KOPT-K1 (cell line): ENCODE data around the gene MARCHF9.

Experiments used
- H3K27ac ChIP-seq: fragments of 200-600 bp; sonication (generic); 2 replicates; pipeline ENCODE4 v1.5.1; 2016; ENCODE audit warnings: antibody characterized with exemption, mild to moderate bottlenecking, low read depth, low read length; ENCODE audit not compliant: poor library complexity, severe bottlenecking
- H3K36me3 ChIP-seq: fragments of 200-600 bp; sonication (generic); 2 replicates; pipeline ENCODE4 v1.5.1; 2017; ENCODE audit warnings: antibody characterized with exemption, mild to moderate bottlenecking, low read length, moderate library complexity; ENCODE audit not compliant: insufficient read depth
- H3K9me3 ChIP-seq: fragments of 200-600 bp; sonication (generic); 2 replicates; pipeline ENCODE4 v1.5.1; 2017; ENCODE audit warnings: antibody characterized with exemption, low read length, mild to moderate bottlenecking; ENCODE audit not compliant: insufficient read depth, poor library complexity, severe bottlenecking

The MARCHF9 gene

DNA sequence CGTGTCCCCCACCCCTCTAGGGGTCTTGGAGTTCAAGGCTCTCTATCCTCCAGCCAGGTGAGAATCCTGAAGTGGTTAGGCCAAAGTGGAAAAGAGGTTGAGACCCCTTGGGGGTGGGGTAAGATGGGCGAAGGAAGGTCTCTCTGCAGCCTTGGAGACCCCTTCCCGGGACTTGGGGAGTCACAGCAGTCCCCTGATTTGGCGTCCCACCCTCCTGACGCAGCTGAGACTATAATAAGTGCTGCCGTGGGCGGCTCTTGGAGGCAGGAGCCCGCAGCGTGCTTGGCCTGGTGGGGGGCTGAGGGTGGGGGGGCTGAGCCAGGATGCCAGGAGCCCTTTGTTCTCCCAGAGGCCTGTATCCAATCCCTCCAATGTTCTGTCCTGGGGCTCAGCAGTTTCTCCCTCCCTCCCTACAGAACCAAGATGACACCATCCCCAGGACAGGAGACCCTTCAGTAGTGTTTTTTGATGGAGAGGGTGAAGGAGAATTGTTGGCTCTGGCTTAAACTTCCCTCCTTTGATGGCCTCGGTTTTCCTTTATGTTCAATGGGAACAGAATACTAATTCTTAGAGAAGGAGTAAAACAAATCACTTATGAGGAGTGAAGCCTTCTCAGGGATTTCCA, 14.9 kb upstream of the MARCHF9 start:
- Histone ChIP-seq H3K27ac (peak overlapping the region; percentile 80), H3K36me3 (peaks cover 38% of the 10 kb centered on the region), H3K9me3 (no peaks in the 10 kb centered on the region)

DNA sequence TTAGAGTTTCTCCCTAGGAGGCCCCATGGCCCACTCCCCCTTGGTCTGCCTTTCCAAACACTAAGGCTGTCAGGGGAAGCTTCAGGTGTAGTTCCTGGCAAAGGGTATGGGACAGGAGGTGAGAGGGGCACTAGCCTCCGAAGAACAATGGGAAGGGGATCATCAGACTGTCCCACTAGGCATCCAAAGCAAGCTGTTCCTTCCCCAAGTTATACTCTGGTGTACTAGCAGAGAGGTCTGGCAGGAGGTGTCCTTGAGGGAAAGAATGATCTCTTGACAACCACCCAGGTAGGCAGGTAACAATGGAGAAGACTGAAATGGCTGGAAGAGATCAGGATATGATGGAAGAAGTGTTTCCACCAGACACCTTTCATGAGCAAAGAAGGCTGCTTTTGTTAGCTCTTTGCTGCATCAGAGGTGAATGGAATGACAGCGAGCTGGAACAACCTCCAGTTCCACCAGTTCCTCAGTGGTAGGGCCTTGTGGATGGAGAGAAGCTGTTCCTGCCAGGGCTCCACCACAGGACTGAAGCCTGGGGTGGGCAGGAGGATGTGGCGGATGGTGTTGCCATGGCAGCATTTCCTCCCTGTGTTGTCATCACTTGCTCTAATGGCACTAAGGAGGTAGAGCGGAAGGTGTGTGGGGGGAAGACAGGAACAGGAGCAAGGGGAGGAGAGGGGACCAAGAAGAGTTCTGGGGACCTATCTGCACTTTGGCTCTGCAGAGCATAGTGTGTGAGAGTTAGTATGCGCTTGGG, 14.1 kb upstream of the MARCHF9 start:
- H3K27ac ChIP-seq: peak overlapping the region; percentile 80
- no peaks in the 10 kb centered on the region for H3K9me3 ChIP-seq

DNA sequence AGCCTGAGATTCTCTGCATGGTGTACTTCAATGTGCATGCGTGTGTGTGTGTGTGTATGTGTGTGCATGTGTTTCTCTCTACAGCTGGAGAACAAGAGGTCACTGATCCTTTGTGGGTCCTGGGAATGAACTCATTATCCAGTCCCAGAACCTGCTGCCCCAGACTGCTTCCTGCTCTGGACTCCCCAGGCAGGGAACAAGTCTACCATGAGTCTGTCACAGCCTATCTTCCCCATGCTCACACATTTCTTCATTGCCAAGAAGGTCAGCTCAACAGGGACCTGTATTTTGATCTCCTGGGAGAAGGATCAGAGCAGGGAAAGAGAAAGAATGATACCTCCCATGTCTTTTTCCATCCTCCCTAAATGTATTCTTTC, 13.5 kb upstream of the MARCHF9 start:
- Histone ChIP-seq H3K27ac (peak overlapping the region; percentile 80), H3K36me3 (peaks cover 35% of the 10 kb centered on the region), H3K9me3 (no peaks in the 10 kb centered on the region)

More for the DNA sequence above, 14.1 kb upstream of the MARCHF9 start:
- H3K36me3 ChIP-seq: peaks cover 34% of the 10 kb centered on the region

DNA sequence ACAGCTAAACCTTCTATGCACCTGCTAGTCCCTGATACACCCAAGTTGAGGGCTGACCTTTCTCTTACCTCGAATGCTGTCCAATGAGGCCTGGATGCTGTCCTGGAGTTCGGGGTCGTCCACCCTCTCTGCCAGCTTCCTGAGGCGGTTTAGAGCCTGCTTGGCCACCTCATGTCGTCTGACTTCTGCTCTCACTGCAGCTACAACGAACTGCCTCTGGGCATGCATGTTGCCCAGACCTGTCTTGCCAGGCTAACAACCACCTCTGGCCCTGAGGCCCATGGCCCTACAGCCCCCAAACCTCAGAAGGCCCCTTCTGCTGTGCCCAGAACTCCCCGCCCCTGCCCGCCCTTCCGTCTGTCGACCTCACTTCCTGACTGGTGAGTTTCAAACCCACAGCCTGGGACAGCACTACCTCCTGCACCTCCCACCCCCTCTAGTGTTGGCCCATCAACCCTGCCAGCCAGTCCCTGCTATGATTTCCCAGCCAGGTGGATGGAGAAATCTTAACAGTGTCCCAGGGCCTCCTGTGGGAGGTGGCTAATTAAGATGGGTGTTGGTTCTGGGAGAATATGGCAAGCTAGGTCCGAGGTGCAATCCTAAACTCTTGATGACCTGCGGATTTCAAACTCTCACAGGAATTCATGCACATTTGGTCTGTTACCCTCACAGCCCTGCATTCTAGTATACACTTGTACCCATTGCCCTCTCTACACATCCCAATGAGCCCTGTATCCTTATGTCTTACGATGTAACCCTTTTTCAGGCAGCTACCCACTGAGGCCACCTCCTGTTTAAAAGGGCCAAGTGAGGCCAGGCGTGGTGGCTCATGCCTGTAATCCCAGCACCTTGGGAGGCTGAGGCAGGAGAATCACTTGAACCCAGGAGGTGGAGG, 12.8 kb upstream of the MARCHF9 start:
- Histone ChIP-seq H3K9me3 (no peaks in the 10 kb centered on the region), H3K36me3 (peaks cover 35% of the 10 kb centered on the region), H3K27ac (peak overlapping the region; percentile 80)

DNA sequence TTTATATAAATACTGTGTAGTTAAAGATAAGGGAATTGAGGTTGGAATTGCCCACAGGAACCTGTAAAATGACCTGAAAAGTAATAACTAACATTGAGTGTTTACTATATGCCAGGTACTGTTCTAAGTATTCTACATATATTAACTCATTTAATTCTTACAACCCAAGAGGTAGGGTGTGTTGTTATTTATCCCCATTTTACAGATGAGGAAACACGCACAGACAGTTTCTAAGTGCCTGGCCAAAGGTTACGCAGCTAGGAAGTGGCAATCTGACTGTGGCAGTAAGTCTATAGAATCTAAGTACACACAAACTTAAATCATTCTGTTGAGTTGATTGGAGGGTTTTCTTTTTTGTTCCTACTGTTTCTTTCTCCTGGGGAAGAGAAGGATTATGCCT, 11.1 kb upstream of the MARCHF9 start:
- H3K27ac ChIP-seq: no peak overlapping the region
- no peaks in the 10 kb centered on the region for H3K9me3 ChIP-seq
- H3K36me3 ChIP-seq: peaks cover 47% of the 10 kb centered on the region

DNA sequence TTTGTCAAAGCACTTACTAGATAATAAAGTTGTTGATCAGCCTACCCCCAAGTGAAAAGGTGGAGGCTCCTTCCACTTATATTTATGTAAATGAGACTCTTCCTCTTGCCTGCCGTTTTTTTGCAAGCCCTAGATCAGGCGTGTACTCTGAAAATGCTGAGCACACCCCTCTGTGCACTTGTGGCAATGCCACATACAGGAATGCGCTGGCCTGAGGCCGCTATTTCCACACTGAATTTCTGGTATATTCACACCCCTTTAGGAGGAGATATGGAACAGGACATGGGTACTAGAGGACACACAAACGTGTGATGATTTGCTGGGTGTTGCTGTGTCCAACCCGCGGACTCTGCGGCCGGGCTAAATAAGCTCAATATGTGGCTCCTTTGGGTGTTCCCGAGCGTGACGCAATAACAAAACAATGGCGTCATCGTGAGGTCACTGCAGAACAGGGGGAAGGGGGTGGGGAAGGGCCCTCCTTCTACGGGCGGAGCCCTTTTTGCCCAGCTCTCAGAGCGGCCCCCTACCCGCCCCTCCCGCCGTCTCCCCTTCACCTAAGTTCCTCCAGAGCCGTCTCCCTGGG, 10.6 kb upstream of the MARCHF9 start:
- peak overlapping the region; percentile 78 for H3K27ac ChIP-seq
- peaks cover 47% of the 10 kb centered on the region for H3K36me3 ChIP-seq
- no peaks in the 10 kb centered on the region for H3K9me3 ChIP-seq

DNA sequence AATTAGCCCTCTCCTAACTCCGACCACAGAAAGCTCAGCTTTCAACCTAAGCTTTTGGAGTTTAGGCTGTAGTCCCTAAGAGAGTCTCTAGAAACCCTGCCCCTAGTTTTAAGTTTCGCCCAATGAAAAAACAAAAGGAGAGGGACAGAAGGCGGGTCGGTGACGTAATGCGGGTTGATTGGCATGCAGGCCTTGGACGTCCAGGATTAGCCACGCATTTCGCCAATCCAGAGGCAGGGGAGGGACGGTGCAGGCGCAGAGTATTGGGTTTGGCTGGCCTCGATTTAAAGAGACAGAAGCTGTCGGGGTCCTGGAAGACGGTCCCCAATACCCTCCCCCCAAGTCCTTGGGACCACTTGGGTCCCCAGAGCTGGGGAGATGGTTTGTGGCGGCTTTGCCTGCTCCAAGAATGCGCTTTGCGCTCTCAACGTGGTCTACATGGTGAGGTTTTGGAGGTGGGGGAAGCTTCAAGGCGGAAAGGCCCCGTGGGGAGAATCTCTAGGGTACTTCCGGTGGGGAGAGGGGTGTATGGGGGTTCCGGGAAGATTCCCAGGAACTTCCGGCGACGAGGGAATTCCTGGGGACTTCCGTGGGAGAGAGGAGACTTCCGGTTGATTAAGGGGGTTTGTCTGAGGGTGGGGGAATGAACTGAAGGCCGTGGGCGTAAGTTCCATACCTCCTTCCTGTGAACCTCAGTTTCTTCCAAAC, 10.0 kb upstream of the MARCHF9 start, which contains the start of gene TSPAN31:
Gene TSPAN31, plus strand, starts transcription at position 263 of the 708 bp plus-strand sequence. Its CDS starts 116 bp downstream, at position 379.
- no peaks in the 10 kb centered on the region for H3K9me3 ChIP-seq
- H3K36me3 ChIP-seq: peaks cover 47% of the 10 kb centered on the region
- H3K27ac ChIP-seq: peak within 1 kb of the TSS; percentile 78

DNA sequence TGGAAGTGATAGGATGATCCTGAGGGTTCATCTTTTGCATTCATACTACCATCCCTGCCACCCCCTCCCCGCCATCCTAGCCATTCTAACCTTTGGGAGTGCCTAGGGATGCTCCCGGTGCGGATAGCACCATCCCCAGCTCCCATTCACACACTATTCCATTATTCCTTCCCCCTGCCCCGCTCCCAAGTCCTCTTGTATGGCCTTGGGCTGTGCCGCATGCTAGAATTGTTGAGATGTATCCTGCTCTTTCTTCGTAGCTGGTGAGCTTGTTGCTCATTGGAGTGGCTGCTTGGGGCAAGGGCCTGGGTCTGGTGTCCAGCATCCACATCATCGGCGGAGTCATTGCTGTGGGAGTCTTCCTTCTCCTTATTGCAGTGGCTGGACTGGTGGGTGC, 9.4 kb upstream of the MARCHF9 start:
- peaks cover 50% of the 10 kb centered on the region for H3K36me3 ChIP-seq
- H3K27ac ChIP-seq: peak overlapping the region; percentile 78
- no peaks in the 10 kb centered on the region for H3K9me3 ChIP-seq

DNA sequence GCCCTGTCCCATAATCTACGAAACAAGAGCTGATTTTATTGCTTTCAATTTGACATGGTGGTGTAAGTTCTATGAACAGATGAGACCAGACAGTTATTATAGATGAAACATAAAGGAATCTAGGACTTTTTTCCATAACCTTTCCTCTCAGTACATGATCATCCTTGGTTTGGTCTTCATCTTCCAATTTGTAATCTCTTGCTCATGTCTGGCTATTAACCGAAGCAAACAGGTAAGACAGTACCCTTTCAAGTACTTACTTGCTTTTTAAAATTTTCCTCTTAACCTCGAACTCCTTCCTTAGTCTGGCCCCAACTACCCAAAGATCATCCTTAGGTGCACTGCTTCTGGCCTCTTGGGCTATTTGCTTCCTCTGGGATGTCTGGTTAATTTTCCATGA, 8.9 kb upstream of the MARCHF9 start:
- peaks cover 56% of the 10 kb centered on the region for H3K36me3 ChIP-seq
- no peak overlapping the region for H3K27ac ChIP-seq
- H3K9me3 ChIP-seq: no peaks in the 10 kb centered on the region

DNA sequence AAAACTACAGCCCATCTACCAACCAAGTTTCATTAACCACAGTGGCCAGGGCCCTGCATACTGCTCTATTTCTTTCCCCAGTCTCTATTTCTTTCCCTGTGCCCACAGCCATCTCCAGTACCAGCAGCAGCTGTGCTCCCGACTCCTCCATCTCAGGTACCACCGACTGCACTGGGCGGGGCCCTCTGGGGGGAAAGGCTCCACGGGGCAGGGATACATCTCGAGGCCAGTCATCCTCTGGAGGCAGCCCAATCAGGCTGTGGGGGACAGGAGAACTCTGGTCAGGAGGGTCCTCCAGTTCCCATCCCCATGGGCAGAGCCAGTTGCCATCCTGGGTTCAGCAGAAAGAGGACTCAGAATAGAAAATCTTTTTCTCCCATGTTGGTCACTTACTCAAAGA, 5.8 kb upstream of the MARCHF9 start:
- Histone ChIP-seq H3K36me3 (peaks cover 57% of the 10 kb centered on the region), H3K9me3 (no peaks in the 10 kb centered on the region), H3K27ac (no peak overlapping the region)

DNA sequence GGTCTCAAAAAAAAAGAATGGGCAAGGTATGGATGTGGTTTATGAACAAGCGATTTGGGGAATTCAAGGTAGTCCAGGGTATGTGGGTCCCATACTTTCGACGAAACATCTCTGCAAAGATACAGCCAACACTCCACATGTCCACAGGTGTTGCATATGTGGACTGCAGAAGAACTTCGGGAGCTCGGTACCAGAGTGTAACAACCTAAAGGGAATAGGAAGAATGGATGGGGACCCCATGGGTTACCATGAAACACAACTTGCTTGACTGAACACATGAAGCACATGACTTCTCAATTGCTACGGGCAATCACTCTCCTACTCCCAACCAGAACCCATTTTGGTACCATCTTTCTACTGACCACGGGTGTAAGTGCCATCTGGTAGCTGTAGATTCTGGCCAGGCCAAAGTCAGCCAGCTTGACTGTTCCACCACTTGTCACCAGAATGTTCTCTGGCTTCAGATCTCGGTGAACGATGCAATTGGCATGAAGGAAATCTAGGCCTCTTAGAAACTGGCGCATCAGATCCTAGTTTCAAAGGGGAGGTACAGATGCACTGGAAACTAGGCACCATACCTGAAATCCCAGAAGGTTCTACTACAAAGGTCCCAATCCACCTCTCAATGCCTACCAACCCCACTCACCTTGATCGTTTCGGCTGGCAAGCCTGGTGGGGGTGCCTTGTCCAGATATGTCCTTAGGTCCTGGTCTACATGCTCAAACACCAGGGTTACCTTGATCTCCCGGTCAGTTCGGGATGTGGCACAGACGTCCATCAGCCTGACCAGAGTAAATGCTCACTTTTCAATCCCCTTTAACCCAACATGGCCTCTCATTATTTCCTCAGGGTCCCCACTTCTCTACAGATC, 4.1 kb upstream of the MARCHF9 start:
- H3K9me3 ChIP-seq: no peaks in the 10 kb centered on the region
- H3K27ac ChIP-seq: peak overlapping the region; percentile 93
- H3K36me3 ChIP-seq: peaks cover 53% of the 10 kb centered on the region

DNA sequence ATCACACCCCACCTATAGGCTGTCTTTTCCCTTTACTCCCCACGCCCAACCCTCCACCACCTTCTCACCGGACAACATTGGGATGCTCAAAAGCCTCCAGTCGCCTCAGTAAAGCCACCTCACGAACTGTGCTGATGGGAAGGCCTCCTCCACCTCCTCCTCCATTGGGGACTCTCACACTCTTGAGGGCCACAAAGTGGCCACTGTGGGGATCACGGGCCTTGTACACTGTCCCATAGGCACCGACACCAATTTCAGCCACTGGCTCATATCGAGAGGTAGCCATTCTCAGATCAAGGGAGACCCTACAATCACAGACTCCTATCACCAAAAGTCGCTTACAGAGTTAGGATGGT, 3.5 kb upstream of the MARCHF9 start:
- no peaks in the 10 kb centered on the region for H3K9me3 ChIP-seq
- H3K36me3 ChIP-seq: peaks cover 47% of the 10 kb centered on the region
- H3K27ac ChIP-seq: peak overlapping the region; percentile 93

DNA sequence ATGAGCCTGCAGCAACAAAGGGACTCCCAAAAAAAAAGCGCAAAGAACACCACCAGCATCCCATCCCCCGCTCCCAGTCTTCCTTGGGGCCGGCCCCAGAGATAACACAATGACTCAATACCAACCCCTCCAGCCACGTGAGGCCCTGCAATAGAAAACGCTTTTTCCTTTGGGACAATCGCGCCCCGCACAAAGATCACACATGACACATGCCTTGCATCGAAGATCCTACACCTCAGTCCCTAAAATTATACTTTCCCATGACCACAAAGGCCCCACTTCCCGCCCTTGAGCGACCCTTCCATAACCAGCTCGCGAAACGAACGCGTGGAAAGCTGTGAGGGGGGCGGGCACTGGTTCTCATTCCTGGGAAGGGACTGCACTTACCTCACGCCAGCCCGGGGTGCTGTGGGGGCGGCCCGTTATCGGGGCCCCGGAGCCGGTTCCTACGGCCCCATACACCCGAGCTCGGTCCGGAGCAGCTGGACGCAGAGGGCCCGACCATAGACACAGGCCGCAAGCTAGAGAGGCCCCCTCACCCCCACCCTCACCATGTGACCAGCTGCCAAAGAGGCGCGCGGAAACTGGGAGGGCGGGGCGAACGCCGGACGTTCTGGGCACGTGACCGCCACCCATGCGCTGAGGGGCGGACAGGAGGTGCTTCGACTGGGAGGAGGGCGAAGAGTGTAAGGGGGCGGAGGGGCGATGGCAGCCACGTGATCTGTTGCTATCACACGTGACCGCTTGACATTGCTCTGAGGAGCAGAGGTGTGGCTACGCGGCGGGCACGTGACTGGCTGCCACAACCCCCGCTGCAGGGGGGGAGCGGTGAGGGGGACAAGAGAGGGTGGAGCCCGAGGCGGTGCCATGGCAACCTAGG, 2.9 kb upstream of the MARCHF9 start, which contains the start of gene CDK4:
Gene CDK4, minus strand, starts transcription at position 523 of the 880 bp plus-strand sequence. CDS start 593 bp downstream, outside the sequence.
- H3K9me3 ChIP-seq: no peaks in the 10 kb centered on the region
- peaks cover 43% of the 10 kb centered on the region for H3K36me3 ChIP-seq
- H3K27ac ChIP-seq: peak within 1 kb of the TSS; percentile 93
